ENCODE results near the gene AMIGO1. TPM values are rescaled to one million over a fixed set of nuclear protein-coding genes. Genes with fewer than 3 reads are reported as not detected.

Gene AMIGO1
- 1 to 10 TPM; 2.1 to 2.6 TPM for total RNA-seq

DNA sequence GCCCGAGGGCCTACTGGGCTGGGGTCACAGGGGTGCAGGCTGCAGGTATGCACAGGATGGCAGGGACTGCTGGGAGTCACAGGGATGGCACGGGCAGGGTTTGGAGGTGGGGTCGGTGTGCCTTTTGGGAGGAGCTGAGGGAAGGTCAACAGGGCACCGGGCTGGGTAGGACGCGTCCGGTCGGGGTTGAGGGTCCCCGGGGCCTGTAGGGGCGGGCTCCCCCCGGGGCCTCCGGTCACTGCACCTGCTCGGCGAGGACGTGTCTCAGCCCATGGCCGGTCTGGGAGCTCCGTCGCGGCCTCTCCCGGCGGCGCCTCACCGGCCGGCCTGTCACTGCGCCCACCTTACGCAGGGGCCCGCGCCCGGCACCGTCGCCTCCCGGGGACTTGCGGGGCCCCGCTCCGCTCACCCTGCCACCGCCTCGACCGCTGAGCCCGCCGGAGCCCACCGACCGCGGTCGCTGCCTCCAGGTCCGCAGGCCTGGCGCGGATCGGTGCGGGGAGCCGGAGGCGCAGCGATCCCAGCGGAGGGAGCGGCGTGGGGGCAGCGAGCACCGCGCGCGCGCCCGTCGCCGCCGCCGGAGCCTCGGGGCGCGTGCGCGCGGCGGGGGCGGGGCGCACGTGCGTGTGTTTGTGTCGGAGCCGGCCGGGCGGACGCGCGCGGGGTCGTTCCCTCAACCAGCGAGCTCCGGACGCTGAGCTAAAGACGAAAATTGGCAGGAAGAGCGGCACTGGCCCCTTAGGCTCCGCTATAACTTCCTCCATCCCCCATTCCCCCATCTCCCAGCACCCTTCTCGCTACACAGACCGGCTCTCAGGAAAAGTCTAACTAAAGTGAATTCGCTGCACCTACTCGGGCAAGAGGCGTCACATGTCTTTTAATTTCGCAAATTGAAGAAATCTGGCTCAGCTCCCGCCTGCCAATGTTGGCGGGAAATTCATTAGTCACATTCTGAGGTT, at the start of gene AMIGO1:
Gene AMIGO1 (minus strand): TSS at position 552 of the 959 bp plus-strand sequence. CDS start 815 bp downstream, outside the sequence.
- peaks cover 47% of the 10 kb centered on the region for H3K4me1 Mint-ChIP-seq (ENCODE audit: low read depth)
- peak within 1 kb of the TSS; percentile 86 to 89 for H3K4me3 Mint-ChIP-seq
- H3K9me3 Mint-ChIP-seq = no peaks in the 10 kb centered on the region
- no peaks in the 10 kb centered on the region for H3K36me3 Mint-ChIP-seq (ENCODE audit: insufficient read depth in 2 of 2)
- ATAC-seq (replicated peaks in 1 of 2) = peak; percentile 72 to 75
- peak; percentile 68 to 73 for DNase-seq
- H3K27me3 Mint-ChIP-seq (ENCODE audit: low read depth) = no peaks in the 10 kb centered on the region
- peak within 1 kb of the TSS; percentile 41 for H3K27ac Mint-ChIP-seq

GRCh38 chr1:109557520-109557919, 48.0 kb upstream of the AMIGO1 start:
- H3K4me1 Mint-ChIP-seq (ENCODE audit: low read depth) = peaks cover 58% of the 10 kb centered on the region
- H3K9me3 Mint-ChIP-seq = no peaks in the 10 kb centered on the region
- no peak overlapping the region for H3K27ac Mint-ChIP-seq
- ATAC-seq (replicated peaks in 1 of 2) = no peak
- no peak overlapping the region for H3K4me3 Mint-ChIP-seq
- H3K27me3 Mint-ChIP-seq (ENCODE audit: low read depth) = no peaks in the 10 kb centered on the region
- DNase-seq = no peak
- peaks cover 3% of the 10 kb centered on the region in 2 donors for H3K36me3 Mint-ChIP-seq (ENCODE audit: insufficient read depth in 2 of 2)

DNA sequence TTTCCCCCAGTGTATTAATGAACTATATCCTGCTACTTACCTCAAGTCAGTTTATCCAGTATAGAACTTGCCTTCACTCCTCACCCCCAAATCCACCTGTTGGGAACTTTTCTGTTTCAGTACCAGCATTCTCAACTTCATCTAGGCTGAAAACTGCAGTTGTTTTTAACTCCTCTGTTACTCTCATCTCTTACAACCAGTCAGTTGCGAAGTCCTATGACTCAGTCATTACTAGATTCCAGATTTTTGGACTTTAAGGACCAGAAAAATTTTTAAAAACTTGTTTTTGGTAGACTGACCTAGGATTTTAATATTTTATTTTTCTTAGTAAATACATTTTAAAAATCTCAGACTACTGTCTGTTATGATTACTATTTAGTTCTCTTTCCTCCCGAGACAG, 47.0 kb upstream of the AMIGO1 start:
- Mint-ChIP-seq H3K9me3 (no peaks in the 10 kb centered on the region), H3K36me3 (ENCODE audit: insufficient read depth in 2 of 2) (peaks cover 3% of the 10 kb centered on the region in 2 donors), H3K4me3 (no peak overlapping the region), H3K27me3 (ENCODE audit: low read depth) (no peaks in the 10 kb centered on the region), H3K27ac (no peak overlapping the region), H3K4me1 (ENCODE audit: low read depth) (peaks cover 61% of the 10 kb centered on the region)
- DNase-seq (no peak), ATAC-seq (replicated peaks in 1 of 2) (no peak)

GRCh38 chr1:109548321-109549267, 39.1 kb upstream of the AMIGO1 start, which contains the start of gene GNAI3:
Gene GNAI3, plus strand, starts transcription at chr1:109548615. Its CDS starts 106 bp downstream, at chr1:109548721.
- DNase-seq (peak; percentile 95 to 96), ATAC-seq (replicated peaks in 1 of 2) (peak; percentile 99)
- Mint-ChIP-seq H3K36me3 (ENCODE audit: insufficient read depth in 2 of 2) (peaks cover 6 to 12% of the 10 kb centered on the region in 2 donors), H3K9me3 (no peaks in the 10 kb centered on the region), H3K27ac (peak within 1 kb of the TSS; percentile 98), H3K4me3 (peak within 1 kb of the TSS; percentile 91 to 100), H3K27me3 (ENCODE audit: low read depth) (no peaks in the 10 kb centered on the region), H3K4me1 (ENCODE audit: low read depth) (peaks cover 48% of the 10 kb centered on the region)

DNA sequence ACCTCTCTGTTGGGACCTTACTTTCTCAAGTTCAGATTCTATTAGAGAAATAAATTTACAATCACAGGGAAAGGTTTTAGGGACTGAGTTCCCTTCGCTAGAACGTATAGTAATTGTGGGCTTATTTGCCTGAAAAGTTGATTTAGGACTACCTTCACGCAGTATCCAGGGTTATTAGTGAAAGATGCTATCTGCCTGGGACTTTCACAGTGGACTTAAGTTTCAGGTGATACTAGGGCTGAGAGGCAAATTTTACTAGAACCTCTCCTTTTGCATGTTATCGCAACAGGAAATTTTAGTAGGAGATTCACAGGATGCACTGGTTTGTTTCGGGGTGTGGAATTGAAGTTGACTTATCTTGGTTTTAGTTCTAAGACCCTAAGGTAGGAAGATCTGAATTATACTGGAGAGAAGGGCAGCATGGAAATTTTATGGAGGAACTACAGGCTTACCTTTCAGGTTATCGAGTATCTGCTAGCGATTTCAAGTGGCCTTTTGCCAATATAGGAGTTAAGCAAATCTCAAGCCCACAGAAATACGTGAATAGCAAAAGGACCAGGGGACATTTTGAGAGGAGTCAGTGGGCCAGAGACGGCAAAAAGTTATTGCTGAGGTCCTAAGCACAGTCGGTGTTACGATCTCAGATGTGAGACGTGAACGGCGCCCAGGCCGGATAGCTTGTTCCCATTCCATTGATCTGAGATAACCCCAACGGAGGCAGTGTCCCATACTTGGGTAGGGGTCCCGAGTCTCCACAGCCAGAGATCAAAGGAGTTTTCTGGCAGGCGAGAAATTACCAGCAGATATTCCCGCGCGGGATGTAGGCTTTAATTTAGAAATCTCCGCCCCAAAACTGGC, 38.2 kb upstream of the AMIGO1 start:
- Mint-ChIP-seq H3K36me3 (ENCODE audit: insufficient read depth in 2 of 2) (peaks cover 6 to 12% of the 10 kb centered on the region in 2 donors), H3K27me3 (ENCODE audit: low read depth) (no peaks in the 10 kb centered on the region), H3K4me1 (ENCODE audit: low read depth) (peaks cover 48% of the 10 kb centered on the region), H3K9me3 (no peaks in the 10 kb centered on the region), H3K27ac (peak overlapping the region; percentile 98), H3K4me3 (peak overlapping the region; percentile 91 to 100)
- ATAC-seq (replicated peaks in 1 of 2) (peak in 1 of 2 donors; percentile 12), DNase-seq (peak; percentile 17 to 45)

- peak overlapping the region; percentile 98 for H3K27ac Mint-ChIP-seq
- H3K36me3 Mint-ChIP-seq (ENCODE audit: insufficient read depth in 2 of 2) = peaks cover 6 to 12% of the 10 kb centered on the region in 2 donors
- peak overlapping the region; percentile 91 to 100 for H3K4me3 Mint-ChIP-seq
- peaks cover 45% of the 10 kb centered on the region for H3K4me1 Mint-ChIP-seq (ENCODE audit: low read depth)
- no peaks in the 10 kb centered on the region for H3K9me3 Mint-ChIP-seq
- H3K27me3 Mint-ChIP-seq (ENCODE audit: low read depth) = no peaks in the 10 kb centered on the region
- DNase-seq (peak; percentile 89 to 91), ATAC-seq (replicated peaks in 1 of 2) (peak; percentile 41 to 46)
Measured at GRCh38 chr1:109546311-109547109, 37.0 kb upstream of the AMIGO1 start.

- H3K4me3 Mint-ChIP-seq = no peak overlapping the region
- no peak overlapping the region for H3K27ac Mint-ChIP-seq
- no peaks in the 10 kb centered on the region for H3K27me3 Mint-ChIP-seq (ENCODE audit: low read depth)
- no peaks in the 10 kb centered on the region for H3K9me3 Mint-ChIP-seq
- H3K36me3 Mint-ChIP-seq (ENCODE audit: insufficient read depth in 2 of 2) = peaks cover 6 to 7% of the 10 kb centered on the region in 2 donors
- DNase-seq = no peak
- H3K4me1 Mint-ChIP-seq (ENCODE audit: low read depth) = peaks cover 24% of the 10 kb centered on the region
- ATAC-seq (replicated peaks in 1 of 2) = no peak
Measured at GRCh38 chr1:109543988-109544735, 34.6 kb upstream of the AMIGO1 start.

- Mint-ChIP-seq H3K36me3 (ENCODE audit: insufficient read depth in 2 of 2) (peaks cover 1 to 4% of the 10 kb centered on the region in 2 donors), H3K27me3 (ENCODE audit: low read depth) (no peaks in the 10 kb centered on the region), H3K4me3 (no peak overlapping the region), H3K4me1 (ENCODE audit: low read depth) (peaks cover 17% of the 10 kb centered on the region), H3K9me3 (no peaks in the 10 kb centered on the region), H3K27ac (no peak overlapping the region)
- no peak for ATAC-seq (replicated peaks in 1 of 2)
- DNase-seq = no peak
Measured at GRCh38 chr1:109543283-109543987, 33.9 kb upstream of the AMIGO1 start.

GRCh38 chr1:109542657-109543056, 33.1 kb upstream of the AMIGO1 start:
- ATAC-seq (replicated peaks in 1 of 2) = no peak
- no peak overlapping the region for H3K4me3 Mint-ChIP-seq
- peaks cover 0 to 2% of the 10 kb centered on the region in 2 donors for H3K36me3 Mint-ChIP-seq (ENCODE audit: insufficient read depth in 2 of 2)
- H3K4me1 Mint-ChIP-seq (ENCODE audit: low read depth) = peaks cover 17% of the 10 kb centered on the region
- H3K27me3 Mint-ChIP-seq (ENCODE audit: low read depth) = no peaks in the 10 kb centered on the region
- no peak overlapping the region for H3K27ac Mint-ChIP-seq
- no peak for DNase-seq
- H3K9me3 Mint-ChIP-seq = no peaks in the 10 kb centered on the region

DNA sequence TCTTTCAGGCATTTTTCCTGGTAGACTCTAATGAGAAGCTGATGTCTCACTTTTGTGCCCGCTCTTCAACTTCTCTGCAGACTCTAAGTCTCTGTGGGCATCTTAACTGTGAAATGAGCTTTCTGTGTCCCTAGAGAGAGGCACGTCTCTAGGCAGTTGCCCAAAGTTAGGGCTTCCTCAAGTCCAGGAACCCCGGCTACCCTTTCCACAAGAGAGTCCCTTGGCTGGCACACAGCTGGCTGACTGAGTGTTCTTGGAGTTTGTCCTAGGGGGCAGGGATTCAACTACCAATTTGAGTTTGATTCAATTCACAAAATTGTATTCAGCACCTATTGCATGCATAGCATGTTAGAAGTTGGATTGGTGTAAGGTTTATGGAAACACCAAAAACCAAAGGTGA, 31.6 kb upstream of the AMIGO1 start:
- Mint-ChIP-seq H3K27me3 (ENCODE audit: low read depth) (no peaks in the 10 kb centered on the region), H3K27ac (no peak overlapping the region), H3K36me3 (ENCODE audit: insufficient read depth in 2 of 2) (no peaks in the 10 kb centered on the region), H3K9me3 (no peaks in the 10 kb centered on the region), H3K4me3 (no peak overlapping the region), H3K4me1 (ENCODE audit: low read depth) (peaks cover 3% of the 10 kb centered on the region)
- DNase-seq (no peak), ATAC-seq (replicated peaks in 1 of 2) (no peak)

- H3K27ac Mint-ChIP-seq = no peak within 1 kb of the TSS
- no peaks in the 10 kb centered on the region for H3K27me3 Mint-ChIP-seq (ENCODE audit: low read depth)
- H3K36me3 Mint-ChIP-seq (ENCODE audit: insufficient read depth in 2 of 2) = no peaks in the 10 kb centered on the region
- no peak for DNase-seq
- ATAC-seq (replicated peaks in 1 of 2) = no peak
- H3K4me3 Mint-ChIP-seq = no peak within 1 kb of the TSS
- no peaks in the 10 kb centered on the region for H3K4me1 Mint-ChIP-seq (ENCODE audit: low read depth)
- H3K9me3 Mint-ChIP-seq = no peaks in the 10 kb centered on the region
Measured at GRCh38 chr1:109539676-109540075, 30.1 kb upstream of the AMIGO1 start, which contains the start of gene GPR61. Gene GPR61, plus strand, starts transcription at chr1:109539872. Its CDS starts 3,151 bp downstream, at chr1:109543023.
